ENCODE data around the gene ZNF274. TPM values are rescaled to one million over a fixed set of nuclear protein-coding genes. Genes with fewer than 3 reads are reported as not detected.

The ZNF274 gene
- total and polyA plus RNA-seq, 10 of the 15 experiments (the other 5 are each of a cell fraction or from before 2014, with no cell fraction given): 2.7 to 17.6 (median 14.3) TPM

- TF ChIP-seq CUX1 (IDR thresholded peaks at IDR 0.05; ENCODE audit: insufficient replicate concordance, low read depth, low read length) (no peak), BACH1 (IDR thresholded peaks at IDR 0.05; ENCODE audit: borderline replicate concordance) (no peak), TARDBP (IDR thresholded peaks at IDR 0.05; ENCODE audit: borderline replicate concordance) (no peak), IRF4 (IDR thresholded peaks at IDR 0.05; ENCODE audit: low read depth, low read length) (no peak), SIX5 (IDR thresholded peaks at IDR 0.05; ENCODE audit: low read depth, low read length, severe bottlenecking) (no peak), ZNF592 (IDR thresholded peaks at IDR 0.05) (no peak), HSF1 (IDR thresholded peaks at IDR 0.05; ENCODE audit: low read depth, low read length) (no peak), TAF1 (IDR thresholded peaks at IDR 0.05; ENCODE audit: borderline replicate concordance, low read depth, low read length) (no peak)
These were observed 29.6 kb downstream of the ZNF274 start (continued) for GRCh38 chr19:58212336-58213074.
